Subcutaneous abdominal adipose tissue (tissue), 5 donors: ENCODE data around the gene CDH18.

Source experiments
- H3K27ac ChIP-seq: one replicate; pipeline ENCODE4 v1.7.0; 2013; ENCODE audit warnings: low read depth, mild to moderate bottlenecking, inconsistent platforms, low read length, moderate library complexity
- H3K27me3 ChIP-seq, 5 donors: one replicate each; pipeline ENCODE4 v1.7.0; 2013; ENCODE audit warnings: low read length in 5 of 5, inconsistent platforms in 1 of 5; ENCODE audit not compliant: control insufficient read depth in 5 of 5, insufficient read depth in 4 of 5
- H3K36me3 ChIP-seq, 5 donors: one replicate each; pipeline ENCODE4 v1.7.0; 2013; ENCODE audit warnings: low read length in 5 of 5; ENCODE audit not compliant: control insufficient read depth in 5 of 5, insufficient read depth in 5 of 5
- H3K4me1 ChIP-seq, 5 donors: one replicate each; pipeline ENCODE4 v1.7.0; 2013; ENCODE audit warnings: low read length in 5 of 5, mild to moderate bottlenecking in 3 of 5, moderate library complexity in 1 of 5; ENCODE audit not compliant: control insufficient read depth in 5 of 5, insufficient read depth in 5 of 5
- H3K4me3 ChIP-seq, 5 donors: one replicate each; pipeline ENCODE4 v1.7.0; 2013; ENCODE audit warnings: low read length in 5 of 5, low read depth in 1 of 5
- H3K9ac ChIP-seq, 5 donors: one replicate each; pipeline ENCODE4 v1.7.0; 2013; ENCODE audit warnings: low read length in 5 of 5, mild to moderate bottlenecking in 4 of 5, moderate library complexity in 3 of 5
- H3K9me3 ChIP-seq, 5 donors: one replicate each; pipeline ENCODE4 v1.7.0; 2013; ENCODE audit warnings: low read length in 5 of 5; ENCODE audit not compliant: control insufficient read depth in 5 of 5
- donor health status: healthy.
- donor health status: healthy.
- donor health status: healthy.
- donor health status: healthy.
- donor health status: healthy.

The CDH18 gene

DNA sequence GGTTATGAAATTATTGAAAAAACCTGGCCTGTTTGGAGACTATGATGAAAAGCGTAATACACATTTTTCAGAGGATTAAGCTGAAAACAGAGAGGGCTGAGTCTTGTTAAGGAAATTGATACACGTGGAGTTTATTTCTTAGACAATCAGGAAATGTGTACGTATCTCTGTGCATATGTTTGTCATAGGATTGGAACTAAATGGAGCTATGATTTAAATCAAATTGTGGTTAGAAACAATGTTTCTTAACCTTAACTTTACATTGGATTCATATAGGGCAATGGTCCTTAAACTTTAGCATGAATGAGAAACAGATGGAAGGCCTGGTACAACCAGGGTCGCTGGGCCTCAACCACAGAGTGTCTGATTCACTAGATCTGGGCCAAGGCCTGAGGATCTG lies 451.6 kb downstream of the CDH18 start:
- H3K9me3 ChIP-seq = peaks cover 0 to 5% (median 0%) of the 10 kb centered on the region in 5 donors
- no peaks in the 10 kb centered on the region for H3K4me1 ChIP-seq
- H3K27ac ChIP-seq = no peak overlapping the region
- H3K4me3 ChIP-seq = no peak overlapping the region
- H3K9ac ChIP-seq = no peak overlapping the region
- no peaks in the 10 kb centered on the region for H3K27me3 ChIP-seq
- H3K36me3 ChIP-seq = no peaks in the 10 kb centered on the region

DNA sequence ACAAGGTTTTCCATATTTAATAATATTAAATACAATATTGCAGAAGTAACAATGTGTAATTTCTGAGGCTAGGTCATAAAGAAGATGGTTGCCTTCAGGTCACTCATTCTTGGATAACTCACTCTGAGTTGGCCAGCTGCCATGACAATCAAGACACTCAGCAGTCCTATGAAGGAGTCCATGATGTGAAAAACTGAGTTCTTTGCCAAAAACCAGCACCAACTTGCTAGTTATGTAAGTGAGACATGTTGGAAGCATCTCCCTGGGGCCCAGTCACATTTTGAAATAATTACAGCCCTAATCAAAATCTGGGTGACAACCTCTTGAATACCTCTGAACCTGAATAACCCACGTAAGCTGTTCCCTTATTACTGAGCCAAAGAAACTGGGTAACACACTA lies 453.2 kb downstream of the CDH18 start:
- no peaks in the 10 kb centered on the region for H3K4me1 ChIP-seq
- H3K36me3 ChIP-seq = no peaks in the 10 kb centered on the region
- no peak overlapping the region for H3K27ac ChIP-seq
- peaks cover 0 to 2% (median 0%) of the 10 kb centered on the region in 5 donors for H3K9me3 ChIP-seq
- H3K9ac ChIP-seq = no peak overlapping the region
- H3K27me3 ChIP-seq = no peaks in the 10 kb centered on the region
- no peak overlapping the region for H3K4me3 ChIP-seq

DNA sequence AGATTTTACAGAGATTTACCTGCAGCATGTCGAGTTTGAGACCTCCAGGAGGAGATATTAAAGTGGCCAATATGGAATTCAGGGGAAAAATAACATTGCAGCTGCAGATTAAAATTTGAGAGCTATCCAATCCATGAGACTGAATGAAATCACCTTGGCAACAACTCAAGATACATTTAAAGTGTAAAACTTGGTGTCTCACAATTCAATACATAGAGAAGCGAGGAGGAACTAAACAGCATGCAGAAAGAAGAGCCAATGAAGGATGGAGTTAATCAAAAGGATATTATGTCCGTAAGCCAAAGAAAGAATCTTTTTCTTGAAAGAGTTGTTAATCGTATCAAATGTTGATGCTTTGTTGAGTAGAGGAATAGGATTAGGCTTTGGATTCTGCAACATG lies 455.1 kb downstream of the CDH18 start:
- H3K4me3 ChIP-seq = no peak overlapping the region
- no peak overlapping the region for H3K27ac ChIP-seq
- H3K36me3 ChIP-seq = no peaks in the 10 kb centered on the region
- no peak overlapping the region for H3K9ac ChIP-seq
- H3K4me1 ChIP-seq = no peaks in the 10 kb centered on the region
- peaks cover 0 to 2% (median 0%) of the 10 kb centered on the region in 5 donors for H3K9me3 ChIP-seq
- no peaks in the 10 kb centered on the region for H3K27me3 ChIP-seq

DNA sequence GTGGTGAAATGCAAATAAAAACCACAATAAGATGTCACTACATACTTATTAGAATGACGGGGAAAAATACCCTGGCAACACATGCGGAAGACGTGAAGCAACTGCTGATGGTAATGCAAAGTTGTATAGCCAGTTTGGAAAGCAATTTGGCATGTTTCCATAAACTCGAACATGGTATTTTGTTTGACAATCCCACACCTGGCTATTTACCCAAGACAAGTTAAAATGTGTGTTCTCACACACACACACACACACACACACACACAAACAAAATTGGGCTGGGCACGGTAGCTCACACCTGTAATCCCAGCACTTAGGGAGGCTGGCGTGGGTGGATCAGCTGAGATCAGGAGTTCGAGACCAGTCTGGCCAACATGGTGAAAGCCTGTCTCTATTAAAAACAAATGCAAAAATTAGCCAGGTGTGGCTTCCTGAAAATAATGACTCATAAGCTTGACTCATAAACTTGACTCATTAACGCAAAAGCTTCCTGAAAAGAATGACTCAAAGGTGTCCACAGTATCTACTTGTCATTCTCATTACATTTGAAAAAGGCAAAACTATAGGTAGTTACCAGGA lies 456.5 kb downstream of the CDH18 start:
- no peak overlapping the region for H3K4me3 ChIP-seq
- no peaks in the 10 kb centered on the region for H3K4me1 ChIP-seq
- no peak overlapping the region for H3K27ac ChIP-seq
- H3K27me3 ChIP-seq = no peaks in the 10 kb centered on the region
- H3K9me3 ChIP-seq = peaks cover 0 to 2% (median 0%) of the 10 kb centered on the region in 5 donors
- no peaks in the 10 kb centered on the region for H3K36me3 ChIP-seq
- H3K9ac ChIP-seq = no peak overlapping the region

DNA sequence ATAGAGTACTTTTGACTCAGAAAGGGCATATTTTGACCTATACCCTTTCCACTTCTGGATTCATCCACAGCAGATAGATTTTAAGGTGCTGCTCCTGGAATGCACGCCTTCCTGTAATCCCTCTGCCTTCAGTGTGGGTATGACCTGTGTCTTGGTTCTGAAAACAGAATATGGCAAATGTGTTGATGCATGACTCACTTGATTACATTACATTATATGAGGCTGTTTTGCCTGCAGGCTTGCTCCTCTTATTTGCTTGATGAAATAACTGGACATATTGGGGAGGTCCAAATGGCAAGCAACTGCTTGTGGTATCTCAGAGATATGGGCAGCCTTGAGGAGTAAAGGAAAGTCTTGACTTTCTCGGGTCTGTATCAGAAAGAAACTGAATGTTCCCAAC lies 468.6 kb downstream of the CDH18 start:
- H3K27ac ChIP-seq = no peak overlapping the region
- no peaks in the 10 kb centered on the region for H3K4me1 ChIP-seq
- H3K4me3 ChIP-seq = no peak overlapping the region
- H3K9me3 ChIP-seq = no peaks in the 10 kb centered on the region
- no peak overlapping the region for H3K9ac ChIP-seq
- no peaks in the 10 kb centered on the region for H3K27me3 ChIP-seq
- H3K36me3 ChIP-seq = no peaks in the 10 kb centered on the region

DNA sequence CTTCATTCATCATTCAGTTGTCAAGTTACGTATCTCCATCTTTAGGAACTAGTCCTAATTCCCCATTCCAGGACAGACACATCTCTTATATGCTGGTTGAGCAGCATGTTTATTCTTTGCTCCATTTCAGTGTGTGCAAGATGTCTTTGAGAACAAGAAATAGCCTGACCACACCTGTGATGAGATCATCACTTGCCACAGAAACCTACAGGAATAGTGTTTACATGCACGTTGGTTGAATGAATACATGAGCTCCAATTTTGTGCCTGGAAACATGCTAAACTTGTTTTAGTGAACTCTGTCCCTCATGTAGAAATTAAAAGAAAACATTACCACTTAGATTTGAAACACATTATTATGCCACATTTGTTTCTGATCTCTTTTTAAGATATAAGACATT lies 489.1 kb downstream of the CDH18 start:
- Histone ChIP-seq H3K36me3 (no peaks in the 10 kb centered on the region), H3K9me3 (no peaks in the 10 kb centered on the region), H3K27ac (no peak overlapping the region), H3K4me3 (no peak overlapping the region), H3K27me3 (no peaks in the 10 kb centered on the region), H3K9ac (no peak overlapping the region), H3K4me1 (no peaks in the 10 kb centered on the region)

DNA sequence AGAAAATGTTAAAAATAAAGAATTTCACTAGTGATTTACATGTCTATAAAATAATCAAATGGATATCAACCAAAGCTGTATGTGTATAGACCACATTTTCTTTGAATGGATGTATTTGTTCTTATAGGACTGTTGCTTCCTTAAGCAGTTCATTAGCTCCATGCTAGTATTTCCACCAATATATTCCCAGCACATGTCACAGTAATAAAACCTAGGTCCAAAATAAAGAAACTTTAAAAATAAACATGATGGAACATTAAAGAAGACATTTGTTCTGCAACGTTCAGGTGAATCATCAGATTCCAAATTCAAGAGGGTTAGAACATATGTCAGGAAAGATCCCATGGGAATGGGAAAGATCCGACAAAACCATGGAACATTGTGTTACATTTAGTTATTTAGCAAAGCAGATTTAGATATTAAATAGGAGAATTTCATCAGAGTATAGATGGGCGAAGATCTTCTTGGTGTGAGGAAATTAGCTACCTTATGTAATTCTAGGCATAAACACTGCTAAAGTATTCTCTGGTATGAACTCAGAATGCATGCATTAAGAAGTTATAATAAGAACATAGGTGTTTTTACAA lies 490.7 kb downstream of the CDH18 start:
- Histone ChIP-seq H3K27ac (no peak overlapping the region), H3K9ac (no peak overlapping the region), H3K4me3 (no peak overlapping the region), H3K9me3 (no peaks in the 10 kb centered on the region), H3K36me3 (no peaks in the 10 kb centered on the region), H3K27me3 (no peaks in the 10 kb centered on the region), H3K4me1 (no peaks in the 10 kb centered on the region)

DNA sequence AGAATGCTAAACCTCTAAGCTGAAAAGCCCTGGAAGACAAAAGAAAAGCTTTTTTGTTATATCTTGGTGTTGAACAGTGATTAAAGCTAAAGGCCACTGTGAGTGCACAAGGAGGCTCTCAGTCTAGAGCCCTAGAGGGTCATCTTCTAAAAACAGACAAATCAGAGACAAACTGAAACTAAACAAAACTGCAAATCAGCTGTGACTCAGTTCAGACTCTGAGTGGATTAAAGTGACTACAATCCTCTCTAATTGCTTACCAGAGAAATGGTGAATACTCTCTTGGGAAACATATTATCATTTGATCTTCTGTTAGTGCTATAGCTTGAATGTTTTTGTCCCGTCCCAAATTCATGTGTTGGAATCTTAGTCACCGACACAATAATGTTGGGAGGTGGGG lies 491.9 kb downstream of the CDH18 start:
- Histone ChIP-seq H3K9me3 (no peaks in the 10 kb centered on the region), H3K9ac (no peak overlapping the region), H3K27ac (no peak overlapping the region), H3K4me3 (no peak overlapping the region), H3K27me3 (no peaks in the 10 kb centered on the region), H3K4me1 (no peaks in the 10 kb centered on the region), H3K36me3 (no peaks in the 10 kb centered on the region)

DNA sequence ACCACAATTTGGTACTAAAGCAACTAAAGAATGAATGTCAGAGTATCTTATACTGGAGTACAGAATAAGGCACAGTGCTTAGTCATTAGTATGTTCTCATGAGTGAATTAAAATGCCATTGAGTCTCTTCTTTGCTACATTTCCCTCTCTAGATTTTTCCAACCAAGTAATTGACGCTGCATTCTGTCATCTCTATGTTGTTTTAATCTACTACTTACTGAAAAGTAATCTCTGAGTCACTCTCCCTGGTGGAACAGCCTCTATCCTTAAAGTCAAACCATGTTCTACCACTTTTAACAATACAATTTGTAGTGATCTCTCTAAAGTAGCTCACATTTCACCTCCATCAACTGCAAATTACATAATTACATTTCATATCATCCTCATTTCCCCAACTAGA lies 495.1 kb downstream of the CDH18 start:
- no peak overlapping the region for H3K9ac ChIP-seq
- H3K4me3 ChIP-seq = no peak overlapping the region
- H3K4me1 ChIP-seq = no peaks in the 10 kb centered on the region
- no peak overlapping the region for H3K27ac ChIP-seq
- H3K36me3 ChIP-seq = no peaks in the 10 kb centered on the region
- no peaks in the 10 kb centered on the region for H3K9me3 ChIP-seq
- H3K27me3 ChIP-seq = no peaks in the 10 kb centered on the region

DNA sequence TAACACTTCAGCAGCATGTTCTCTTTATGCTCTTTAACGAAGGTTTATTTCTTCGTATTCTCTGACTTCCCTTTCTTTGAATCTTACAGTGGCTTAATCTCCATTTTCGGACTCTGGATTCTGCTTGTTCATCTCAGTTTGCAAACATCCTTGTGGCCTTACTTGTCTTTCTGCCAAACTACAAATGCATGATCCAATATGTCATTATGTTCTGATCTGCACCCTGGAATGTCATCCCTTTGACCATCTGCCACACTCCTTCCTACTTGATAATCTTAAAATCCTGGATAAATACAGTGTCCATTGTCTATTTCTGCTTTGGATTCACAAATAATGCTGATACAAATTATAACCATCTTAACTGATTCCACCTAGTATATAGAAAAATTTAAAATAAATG lies 499.2 kb downstream of the CDH18 start:
- Histone ChIP-seq H3K9ac (no peak overlapping the region), H3K4me1 (no peaks in the 10 kb centered on the region), H3K27ac (no peak overlapping the region), H3K4me3 (no peak overlapping the region), H3K36me3 (no peaks in the 10 kb centered on the region), H3K9me3 (no peaks in the 10 kb centered on the region), H3K27me3 (no peaks in the 10 kb centered on the region)
